HUDEP-2 (cell line): ENCODE results near the gene EEF2K.

Source experiments
- DNase-seq, 76 experiments: peaks; one replicate each; lab custom pipeline; 2025; ENCODE audit not compliant: unreplicated experiment in 76 of 76; lab: John Stamatoyannopoulos, UW

The EEF2K gene

GRCh38 chr16:22312897-22313781, 107.1 kb downstream of the EEF2K start:
- DNase-seq = peak in 3 of 76 experiments; percentile 4 to 17 (median 10)

DNA sequence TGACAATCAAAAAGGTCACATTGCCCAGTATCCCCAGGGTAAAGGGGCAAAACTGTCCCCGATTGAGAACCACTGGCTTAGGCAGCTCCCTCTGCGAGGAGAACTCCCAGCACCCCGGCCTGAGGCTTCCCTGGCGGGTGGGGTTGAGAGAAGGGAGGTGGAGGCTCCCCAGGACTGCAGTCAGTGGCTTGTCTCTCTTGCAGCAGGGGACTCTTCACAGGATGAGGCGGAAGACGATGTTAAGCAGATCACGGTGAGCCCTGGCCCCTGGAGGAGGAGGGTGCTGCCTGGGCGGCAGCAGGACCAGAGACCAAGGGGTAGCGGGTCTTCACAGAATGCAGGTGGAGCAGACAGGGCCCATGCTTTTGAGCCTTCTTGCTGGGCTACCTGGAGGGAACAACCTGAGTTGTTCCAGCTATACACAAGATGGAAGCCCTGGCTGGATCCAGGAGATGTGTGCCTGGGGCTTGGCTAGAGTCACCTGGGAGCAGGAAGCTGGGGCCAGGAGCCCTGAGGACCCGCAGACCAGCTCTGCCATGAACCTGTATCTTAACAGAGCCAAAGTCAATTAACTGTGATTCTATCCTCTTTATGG, 107.9 kb downstream of the EEF2K start:
- no peak for DNase-seq

- no peak for DNase-seq
These were observed 108.9 kb downstream of the EEF2K start for GRCh38 chr16:22314661-22315626.

- DNase-seq = no peak
These were observed 109.9 kb downstream of the EEF2K start for GRCh38 chr16:22315979-22316378.

DNA sequence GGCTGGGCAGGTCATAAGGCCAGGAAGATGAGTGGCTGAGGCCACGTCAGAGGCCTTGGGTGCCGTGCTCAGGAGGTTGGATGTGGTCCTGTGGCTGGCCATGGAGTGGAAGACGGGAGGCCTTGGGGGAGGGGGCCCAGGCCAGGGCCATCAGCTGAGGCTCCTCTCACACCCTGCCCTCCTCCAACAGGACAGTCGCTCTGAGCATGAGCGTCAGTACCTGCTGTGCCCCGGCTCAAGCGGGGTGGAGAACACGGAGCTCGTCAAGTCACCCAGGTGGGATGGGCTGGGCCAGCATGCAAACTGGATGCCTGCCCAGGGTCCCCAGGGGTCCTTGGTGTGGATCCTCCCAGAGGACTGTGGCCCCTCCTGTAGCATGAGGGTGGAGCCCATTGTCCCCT, 110.3 kb downstream of the EEF2K start:
- DNase-seq = no peak

DNA sequence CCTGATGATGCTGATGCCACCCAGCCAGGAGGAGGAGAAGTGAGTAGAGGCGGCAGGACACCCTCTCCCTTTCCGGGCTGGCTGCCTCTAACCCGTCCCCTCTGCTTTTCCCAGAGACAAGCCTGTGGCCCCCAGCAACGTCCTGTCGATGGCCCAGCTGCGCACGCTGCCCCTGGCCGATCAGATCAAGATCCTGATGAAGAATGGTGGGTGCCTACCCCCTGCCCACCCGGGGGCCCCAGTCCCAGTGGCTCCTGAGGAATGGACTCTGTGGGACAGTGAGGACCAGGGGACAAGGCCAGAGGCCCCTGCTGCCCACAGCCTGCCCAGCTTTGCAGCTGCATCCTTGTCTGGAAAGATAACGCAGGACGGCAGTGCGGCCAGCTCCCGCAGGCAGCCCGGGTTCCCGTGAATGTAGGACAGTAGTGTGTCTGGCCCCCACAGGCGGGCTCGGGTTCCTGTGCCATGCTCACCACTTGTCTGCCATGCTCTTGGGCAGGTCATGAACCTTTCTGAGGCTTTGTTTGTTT, 111.0 kb downstream of the EEF2K start:
- no peak for DNase-seq

GRCh38 chr16:22317625-22318024, 111.5 kb downstream of the EEF2K start:
- no peak for DNase-seq

DNA sequence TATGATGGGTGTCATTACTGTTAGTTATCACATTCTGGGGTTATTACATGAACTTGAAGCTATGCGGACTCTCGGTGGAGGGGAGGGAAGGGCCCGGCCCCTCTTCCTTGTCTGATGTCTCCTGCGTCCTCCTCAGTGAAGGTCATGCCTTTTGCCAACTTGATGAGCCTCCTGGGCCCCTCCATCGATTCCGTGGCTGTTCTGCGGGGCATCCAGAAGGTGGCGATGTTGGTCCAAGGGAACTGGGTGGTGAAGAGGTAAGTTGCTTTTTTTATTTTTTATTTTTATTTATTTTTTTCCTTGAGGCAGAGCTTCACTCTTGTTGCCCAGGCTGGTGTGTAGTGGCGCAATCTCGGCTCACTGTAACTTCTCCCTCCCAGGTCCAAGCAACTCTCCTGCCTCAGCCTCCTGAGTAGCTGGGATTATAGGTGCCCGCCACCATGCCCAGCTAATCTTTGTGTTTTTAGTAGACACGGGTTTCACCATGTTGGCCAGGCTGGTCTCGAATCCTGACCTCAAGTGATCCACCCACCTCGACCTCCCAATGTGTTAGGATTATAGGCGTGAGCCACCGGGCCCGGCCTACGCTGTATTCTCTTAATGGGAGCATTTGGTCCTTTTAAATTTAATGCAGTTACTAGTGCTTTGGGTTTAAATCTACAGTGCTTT, 112.7 kb downstream of the EEF2K start:
- peak in 34 of 76 experiments; percentile 1 to 56 (median 18) for DNase-seq

GRCh38 chr16:22320572-22321339, 114.7 kb downstream of the EEF2K start:
- DNase-seq = no peak

DNA sequence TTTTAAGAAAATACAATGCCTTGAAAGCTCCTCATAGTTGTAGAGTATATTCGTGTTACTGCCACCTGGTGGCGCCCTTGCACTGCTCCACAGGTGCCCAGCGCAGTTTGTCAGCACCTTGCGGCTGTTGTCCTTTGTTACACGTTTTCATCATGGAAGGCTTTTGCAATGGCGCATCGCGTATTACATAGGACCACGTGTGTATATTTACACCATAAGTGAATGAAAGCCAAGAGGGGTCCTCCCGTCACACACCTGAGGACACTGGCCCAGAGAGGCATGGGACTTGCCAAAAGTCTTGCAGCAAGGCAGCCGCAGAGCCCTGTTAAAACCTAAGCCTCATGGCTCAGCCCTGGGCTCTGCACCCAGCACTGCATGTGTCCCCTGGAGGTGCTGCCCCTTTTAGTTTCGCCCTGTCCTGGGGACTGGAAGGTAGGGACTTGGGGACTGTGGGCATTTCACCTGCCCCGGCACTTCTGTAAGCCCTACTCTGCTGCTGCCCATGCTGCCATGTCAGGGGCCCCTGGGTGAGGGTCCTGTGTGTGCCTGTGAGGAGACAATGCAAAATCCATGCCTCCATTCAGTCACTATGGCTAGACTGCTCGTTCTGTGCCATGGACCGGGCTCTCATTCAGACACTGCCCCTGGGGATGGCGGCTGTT, 115.4 kb downstream of the EEF2K start:
- peak in 52 of 76 experiments; percentile 2 to 51 (median 25) for DNase-seq

- DNase-seq = no peak
These were observed 116.0 kb downstream of the EEF2K start for GRCh38 chr16:22322021-22322471.

- no peak for DNase-seq
These were observed 116.7 kb downstream of the EEF2K start for GRCh38 chr16:22322741-22323140.

DNA sequence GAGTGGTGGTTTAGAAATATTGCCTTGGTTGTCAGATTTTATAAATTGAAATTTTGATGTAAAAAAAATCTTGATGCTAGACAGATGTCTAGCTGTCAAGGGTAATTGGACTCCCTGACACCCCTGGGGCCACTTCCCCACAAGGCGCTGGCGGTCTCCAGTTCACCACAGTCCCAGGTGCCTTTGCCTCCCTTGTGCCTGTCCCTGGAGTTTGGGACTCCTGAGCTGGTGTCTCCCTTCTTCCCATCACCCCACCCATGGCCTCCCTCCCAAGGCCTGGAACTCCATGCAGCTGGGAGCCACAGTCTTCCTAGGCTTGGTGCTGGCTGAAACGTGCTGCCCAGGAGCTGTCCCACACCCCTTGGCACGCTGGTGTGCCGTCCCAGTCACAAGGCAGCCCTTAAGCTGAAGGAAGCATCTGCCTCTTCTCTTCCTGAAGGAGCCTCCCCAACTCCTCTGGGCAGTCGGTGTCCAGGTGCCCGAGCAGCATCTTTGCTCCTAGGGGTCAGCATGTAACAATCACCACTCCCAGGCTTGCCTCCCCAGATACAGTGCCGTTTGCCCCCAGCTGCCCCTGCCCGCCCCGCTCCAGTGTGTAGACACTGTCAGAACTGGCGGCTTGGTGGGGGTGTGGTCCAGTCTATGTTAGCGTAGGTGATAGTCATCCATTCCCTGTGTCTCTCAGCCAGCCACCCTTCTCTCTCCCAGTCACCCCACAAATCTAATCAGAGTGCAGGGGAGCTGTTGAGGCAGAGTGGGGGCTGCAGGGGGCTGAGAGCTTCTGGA, 117.3 kb downstream of the EEF2K start:
- no peak for DNase-seq

- DNase-seq = no peak
These were observed 118.1 kb downstream of the EEF2K start for GRCh38 chr16:22323959-22324786.

DNA sequence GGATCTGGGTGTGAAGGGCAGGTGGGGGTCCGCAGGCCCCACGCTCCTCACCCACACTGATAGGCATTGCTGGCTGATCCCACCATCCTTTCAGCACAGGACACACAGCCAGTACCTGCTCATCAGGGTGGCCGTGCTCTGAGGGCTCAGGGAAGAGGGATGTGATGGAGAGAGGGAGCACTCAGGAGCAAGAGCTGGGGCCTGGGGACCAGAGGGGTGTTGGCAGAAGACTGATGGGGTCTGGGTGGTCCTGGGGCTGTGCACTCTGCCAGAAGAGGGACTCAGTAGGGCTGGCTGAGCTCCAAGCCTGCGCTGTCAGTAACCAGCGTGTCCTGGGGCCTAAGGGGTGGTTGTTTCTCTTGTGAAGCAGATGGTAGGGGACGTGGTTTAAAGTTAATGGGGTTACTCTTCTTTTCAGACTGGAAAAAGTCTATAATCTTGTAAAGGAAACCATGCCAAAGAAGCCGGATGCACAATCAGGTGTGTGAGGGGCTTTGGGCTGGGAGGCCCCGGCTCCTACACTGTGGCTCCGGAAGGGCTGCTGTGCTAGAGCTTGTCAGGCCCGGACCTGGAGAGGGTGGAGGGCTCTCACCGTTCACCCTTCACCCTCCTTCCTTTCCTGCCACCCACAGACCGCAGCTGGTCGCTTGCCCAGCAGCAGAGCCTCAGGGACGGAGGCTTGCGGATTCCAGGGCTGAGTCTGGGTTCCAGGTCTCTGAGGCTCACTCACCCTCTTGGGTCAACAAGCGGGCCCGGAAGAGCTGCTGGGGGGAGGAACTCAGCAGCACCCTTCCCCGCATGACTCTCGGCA, 118.9 kb downstream of the EEF2K start:
- DNase-seq = no peak

GRCh38 chr16:22325598-22326368, 119.7 kb downstream of the EEF2K start:
- DNase-seq = no peak
